ENCODE data around the gene ADCK2. TPM values are rescaled to one million over a fixed set of nuclear protein-coding genes. Genes with fewer than 3 reads are reported as not detected.
A peak's percentile ranks its signal among the peaks of the same experiment; 100 is the strongest.
"Not testable (repeated sequence)": the region's sequence is repeated elsewhere in the genome, so short reads cannot be mapped to it uniquely, and the experiment has no call there.

Gene ADCK2
- total RNA-seq, 1 donor from 2014 or later = 21.1 TPM

DNA sequence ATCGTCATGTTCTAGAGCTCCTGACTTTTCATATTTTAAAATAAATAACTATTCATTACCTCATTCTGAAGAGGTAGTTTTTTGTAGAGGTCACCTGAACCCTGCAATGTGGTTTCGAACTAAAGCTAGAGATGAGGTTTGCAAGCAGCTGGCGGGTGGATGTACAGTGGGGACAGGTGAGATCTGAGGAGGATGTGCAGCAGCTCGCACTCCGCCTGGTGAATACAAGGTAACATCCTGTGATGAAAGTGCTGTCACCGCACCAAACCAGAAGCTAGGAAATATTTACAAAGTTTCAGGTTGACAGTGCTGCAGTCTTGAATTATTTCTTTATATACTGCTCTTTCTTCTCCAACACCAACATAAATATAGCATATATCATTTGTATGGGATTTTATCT is 50.3 kb downstream of the ADCK2 start:
- H3K27ac Mint-ChIP-seq = no peak overlapping the region
- peaks cover 3% of the 10 kb centered on the region for H3K36me3 Mint-ChIP-seq (ENCODE audit: low read depth)
- peak; percentile 28 for DNase-seq (ENCODE audit: low spot score)
- peaks cover 16% of the 10 kb centered on the region for H3K4me1 Mint-ChIP-seq (ENCODE audit: low read depth)
- intact Hi-C loops (cut with micrococcal nuclease) = no loop called here
- H3K4me3 Mint-ChIP-seq = no peak overlapping the region
- no peaks in the 10 kb centered on the region for H3K27me3 Mint-ChIP-seq (ENCODE audit: insufficient read depth)
- no peaks in the 10 kb centered on the region for H3K9me3 Mint-ChIP-seq

DNA sequence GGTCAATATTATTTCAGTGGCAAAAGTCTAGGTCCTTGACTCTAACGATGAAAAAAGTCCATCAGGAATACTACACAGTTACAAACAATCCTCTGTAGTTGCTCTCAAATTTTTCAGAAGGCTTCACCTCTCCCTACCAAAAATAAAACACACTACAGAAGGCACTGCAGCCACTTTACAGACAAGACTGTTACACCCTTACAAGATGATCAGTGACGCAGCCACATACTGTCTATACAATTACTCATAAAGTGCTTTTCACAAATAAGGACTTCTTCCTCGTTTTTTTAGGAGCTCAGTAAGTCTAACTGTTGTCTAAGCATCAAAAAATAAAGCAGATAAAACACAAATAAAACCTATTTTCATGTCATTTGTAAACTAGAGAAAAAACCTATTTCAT is 50.8 kb downstream of the ADCK2 start:
- Mint-ChIP-seq H3K9me3 (no peaks in the 10 kb centered on the region), H3K27me3 (ENCODE audit: insufficient read depth) (no peaks in the 10 kb centered on the region), H3K4me3 (no peak overlapping the region), H3K27ac (no peak overlapping the region), H3K4me1 (ENCODE audit: low read depth) (peaks cover 16% of the 10 kb centered on the region), H3K36me3 (ENCODE audit: low read depth) (peaks cover 3% of the 10 kb centered on the region)
- DNase-seq (ENCODE audit: low spot score) = no peak
- intact Hi-C loops (cut with micrococcal nuclease) = no loop called here

DNA sequence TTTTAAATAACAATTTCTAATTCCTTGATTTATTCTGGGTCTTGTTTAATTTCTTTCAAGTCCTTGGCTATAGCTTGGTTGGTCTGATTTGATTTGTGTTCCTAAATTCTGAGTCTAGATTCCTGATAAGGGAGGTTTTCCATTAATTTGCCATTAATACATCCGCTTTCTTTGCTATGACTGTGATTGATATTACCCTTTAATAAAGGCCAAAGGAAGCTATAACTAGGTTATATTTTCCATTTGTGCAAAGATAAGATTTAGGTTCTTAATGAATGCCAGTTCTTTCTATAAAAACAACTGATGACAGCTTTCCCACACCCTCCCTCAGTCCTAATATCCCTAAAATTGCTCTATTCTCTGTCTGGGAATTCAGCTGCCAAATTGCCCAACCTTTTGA is 52.0 kb downstream of the ADCK2 start:
- H3K4me1 Mint-ChIP-seq (ENCODE audit: low read depth) = peaks cover 16% of the 10 kb centered on the region
- H3K27ac Mint-ChIP-seq = no peak overlapping the region
- H3K27me3 Mint-ChIP-seq (ENCODE audit: insufficient read depth) = no peaks in the 10 kb centered on the region
- intact Hi-C loops (cut with micrococcal nuclease) = loop anchor here (5.0 kb wide), 1 partner anchor 288 kb away; the partner anchor contains the start of gene MRPS33
- no peak for DNase-seq (ENCODE audit: low spot score)
- H3K36me3 Mint-ChIP-seq (ENCODE audit: low read depth) = peaks cover 3% of the 10 kb centered on the region
- no peak overlapping the region for H3K4me3 Mint-ChIP-seq
- no peaks in the 10 kb centered on the region for H3K9me3 Mint-ChIP-seq

DNA sequence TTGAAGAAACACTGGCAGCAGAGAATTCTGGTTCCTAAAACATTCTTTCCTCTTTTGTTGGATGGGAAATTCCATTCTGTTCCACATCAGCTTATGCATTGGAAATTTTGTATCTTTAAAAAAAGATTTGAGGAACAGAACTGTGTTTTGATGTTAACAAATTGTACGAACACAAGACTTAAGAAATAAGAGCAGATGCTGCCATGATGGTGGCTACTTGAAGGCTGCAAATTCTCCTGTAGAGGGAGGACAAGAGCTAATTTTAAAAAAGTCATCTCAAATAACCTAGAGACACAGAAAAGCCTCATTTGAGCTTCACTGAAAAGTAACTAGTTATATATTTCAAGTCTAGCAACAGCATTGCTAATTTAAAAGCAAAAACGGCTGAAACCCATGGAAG is 53.5 kb downstream of the ADCK2 start:
- Mint-ChIP-seq H3K4me1 (ENCODE audit: low read depth) (peaks cover 16% of the 10 kb centered on the region), H3K36me3 (ENCODE audit: low read depth) (peaks cover 3% of the 10 kb centered on the region), H3K27me3 (ENCODE audit: insufficient read depth) (no peaks in the 10 kb centered on the region), H3K4me3 (no peak overlapping the region), H3K9me3 (no peaks in the 10 kb centered on the region), H3K27ac (no peak overlapping the region)
- no peak for DNase-seq (ENCODE audit: low spot score)
- intact Hi-C loops (cut with micrococcal nuclease) = loop anchor here (5.0 kb wide), 1 partner anchor 286 kb away; the partner anchor contains the start of gene MRPS33

DNA sequence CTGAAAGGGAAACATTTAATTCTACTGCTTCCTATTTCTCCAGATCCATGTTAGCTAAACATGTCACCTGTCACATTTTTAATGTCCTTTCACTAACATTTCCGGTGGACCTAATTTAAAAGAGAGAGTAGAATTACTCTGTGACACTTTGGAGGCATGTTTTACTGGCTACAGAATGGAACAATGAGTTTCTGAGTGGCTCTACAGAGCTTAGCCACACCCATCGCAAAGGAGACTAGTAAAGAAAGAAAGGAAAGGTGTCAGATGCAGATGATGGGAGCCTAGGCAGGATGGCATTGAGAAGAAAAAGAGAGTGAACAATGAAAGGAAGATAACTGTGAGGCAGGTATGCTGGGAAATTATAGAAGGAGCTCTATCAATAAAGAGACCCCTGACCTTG is 59.7 kb downstream of the ADCK2 start:
- H3K27ac Mint-ChIP-seq = no peak overlapping the region
- peaks cover 5% of the 10 kb centered on the region for H3K36me3 Mint-ChIP-seq (ENCODE audit: low read depth)
- intact Hi-C loops (cut with micrococcal nuclease) = no loop called here
- no peak overlapping the region for H3K4me3 Mint-ChIP-seq
- H3K9me3 Mint-ChIP-seq = no peaks in the 10 kb centered on the region
- DNase-seq (ENCODE audit: low spot score) = no peak
- H3K27me3 Mint-ChIP-seq (ENCODE audit: insufficient read depth) = no peaks in the 10 kb centered on the region
- H3K4me1 Mint-ChIP-seq (ENCODE audit: low read depth) = no peaks in the 10 kb centered on the region

DNA sequence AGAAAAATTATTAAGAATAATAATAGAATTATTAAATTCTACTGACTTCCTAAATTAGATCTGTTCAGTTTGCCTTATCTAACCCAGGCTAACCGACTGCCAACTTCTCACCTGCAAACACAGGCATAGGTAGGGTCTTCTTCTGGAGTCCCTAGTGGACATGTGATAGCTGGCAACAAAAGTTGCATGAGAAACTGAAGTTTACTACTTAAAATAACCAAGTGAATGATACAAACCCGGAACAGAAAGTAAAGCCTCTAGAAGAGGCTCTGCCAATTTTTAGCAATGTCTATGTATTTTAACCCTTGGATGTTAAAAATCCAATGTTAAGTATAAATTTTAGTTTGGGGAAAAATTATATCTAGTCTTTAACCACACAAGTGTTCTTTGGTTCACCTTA is 61.4 kb downstream of the ADCK2 start:
- no peak for DNase-seq (ENCODE audit: low spot score)
- no peak overlapping the region for H3K27ac Mint-ChIP-seq
- intact Hi-C loops (cut with micrococcal nuclease) = no loop called here
- H3K27me3 Mint-ChIP-seq (ENCODE audit: insufficient read depth) = no peaks in the 10 kb centered on the region
- no peaks in the 10 kb centered on the region for H3K4me1 Mint-ChIP-seq (ENCODE audit: low read depth)
- peaks cover 5% of the 10 kb centered on the region for H3K36me3 Mint-ChIP-seq (ENCODE audit: low read depth)
- H3K4me3 Mint-ChIP-seq = no peak overlapping the region
- no peaks in the 10 kb centered on the region for H3K9me3 Mint-ChIP-seq

DNA sequence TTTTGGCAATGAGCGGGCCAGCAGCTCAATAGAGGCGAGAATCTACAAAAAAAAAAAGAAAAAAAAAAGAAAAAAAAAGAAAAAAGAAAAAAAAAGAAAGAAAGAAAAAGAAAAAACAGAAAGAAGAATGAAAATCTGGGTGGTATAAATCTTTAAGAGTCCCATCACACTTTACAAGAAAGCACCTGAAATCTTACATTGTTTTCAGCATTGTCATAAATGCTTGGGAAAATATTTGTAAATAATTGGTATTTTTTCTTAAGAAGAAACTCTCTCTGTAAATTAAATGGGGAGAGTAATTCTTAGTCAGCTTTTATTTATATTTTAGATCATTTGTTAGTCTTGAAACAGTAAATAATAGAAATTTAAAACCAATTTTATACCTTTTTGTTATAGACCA is 62.0 kb downstream of the ADCK2 start:
- intact Hi-C loops (cut with micrococcal nuclease) = no loop called here
- no peaks in the 10 kb centered on the region for H3K27me3 Mint-ChIP-seq (ENCODE audit: insufficient read depth)
- H3K4me3 Mint-ChIP-seq = no peak overlapping the region
- H3K4me1 Mint-ChIP-seq (ENCODE audit: low read depth) = no peaks in the 10 kb centered on the region
- H3K36me3 Mint-ChIP-seq (ENCODE audit: low read depth) = peaks cover 8% of the 10 kb centered on the region
- DNase-seq (ENCODE audit: low spot score) = no peak
- H3K27ac Mint-ChIP-seq = no peak overlapping the region
- H3K9me3 Mint-ChIP-seq = no peaks in the 10 kb centered on the region

DNA sequence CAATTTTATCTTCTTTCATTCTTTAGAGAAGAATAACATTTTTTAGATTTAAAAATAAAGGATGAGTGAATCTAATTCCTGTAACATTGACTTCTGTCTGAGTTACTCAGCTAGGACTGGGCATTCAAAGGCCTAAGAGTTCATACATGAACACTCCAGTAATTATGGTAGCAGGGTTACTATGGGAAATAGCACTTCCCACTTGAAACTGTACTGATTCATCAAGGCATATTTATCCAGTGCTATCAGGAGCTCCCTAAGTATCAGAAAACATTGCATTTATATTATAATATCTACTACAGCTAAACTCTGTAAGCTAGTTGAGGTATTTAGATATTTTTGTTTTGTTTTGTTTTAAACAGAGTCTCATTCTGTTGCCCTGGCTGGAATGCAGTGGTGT is 65.5 kb downstream of the ADCK2 start:
- no peak for DNase-seq (ENCODE audit: low spot score)
- Mint-ChIP-seq H3K9me3 (no peaks in the 10 kb centered on the region), H3K27me3 (ENCODE audit: insufficient read depth) (no peaks in the 10 kb centered on the region), H3K4me1 (ENCODE audit: low read depth) (no peaks in the 10 kb centered on the region), H3K27ac (no peak overlapping the region), H3K4me3 (no peak overlapping the region), H3K36me3 (ENCODE audit: low read depth) (peaks cover 9% of the 10 kb centered on the region)
- intact Hi-C loops (cut with micrococcal nuclease) = no loop called here

DNA sequence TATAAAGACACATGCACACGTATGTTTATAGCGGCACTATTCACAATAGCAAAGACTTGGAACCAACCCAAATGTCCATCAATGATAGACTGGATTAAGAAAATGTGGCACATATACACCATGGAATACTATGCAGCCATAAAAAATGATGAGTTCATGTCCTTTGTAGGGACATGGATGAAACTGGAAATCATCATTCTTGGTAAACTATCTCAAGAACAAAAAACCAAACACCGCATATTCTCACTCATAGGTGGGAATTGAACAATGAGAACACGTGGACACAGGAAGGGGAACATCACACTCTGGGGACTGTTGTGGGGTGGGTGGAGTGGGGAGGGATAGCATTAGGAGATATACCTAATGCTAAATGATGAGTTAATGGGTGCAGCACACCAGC is 70.5 kb downstream of the ADCK2 start:
- intact Hi-C loops (cut with micrococcal nuclease); DNase-seq (ENCODE audit: low spot score); H3K4me1 Mint-ChIP-seq (ENCODE audit: low read depth); H3K9me3 Mint-ChIP-seq; H3K27ac Mint-ChIP-seq; H3K4me3 Mint-ChIP-seq; H3K36me3 Mint-ChIP-seq (ENCODE audit: low read depth); H3K27me3 Mint-ChIP-seq (ENCODE audit: insufficient read depth): not testable (repeated sequence)

DNA sequence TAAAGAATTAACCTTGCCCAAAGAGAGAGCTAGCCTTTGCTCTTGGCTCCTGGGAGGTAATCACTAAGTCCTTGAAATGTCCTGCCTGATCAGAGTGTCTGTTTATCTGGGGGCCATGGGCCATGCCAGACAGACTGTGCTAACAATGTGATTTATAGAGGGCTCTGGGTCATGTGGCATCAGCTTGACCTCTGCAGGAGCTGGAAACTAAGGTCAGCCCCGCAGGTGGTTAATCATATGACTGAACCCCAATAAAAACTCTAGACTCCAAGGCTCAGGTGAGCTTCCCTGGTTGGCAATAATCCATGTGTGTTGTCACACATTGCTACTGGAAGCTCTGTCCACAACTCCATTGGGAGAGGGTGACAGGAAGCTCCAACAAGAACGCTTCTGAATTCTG is 71.3 kb downstream of the ADCK2 start:
- peaks cover 10% of the 10 kb centered on the region for H3K36me3 Mint-ChIP-seq (ENCODE audit: low read depth)
- no peak overlapping the region for H3K27ac Mint-ChIP-seq
- intact Hi-C loops (cut with micrococcal nuclease) = no loop called here
- H3K4me1 Mint-ChIP-seq (ENCODE audit: low read depth) = no peaks in the 10 kb centered on the region
- H3K27me3 Mint-ChIP-seq (ENCODE audit: insufficient read depth) = no peaks in the 10 kb centered on the region
- no peaks in the 10 kb centered on the region for H3K9me3 Mint-ChIP-seq
- no peak for DNase-seq (ENCODE audit: low spot score)
- H3K4me3 Mint-ChIP-seq = no peak overlapping the region

Other genes with a start within 250 kb of the ADCK2 start
- gene MKRN1, start 193.4 kb upstream of the ADCK2 start, total RNA-seq = 61.7 and 72.2 TPM in 2 replicates
- gene DENND2A, start 32.1 kb upstream of the ADCK2 start, total RNA-seq = not detected in 2 replicates
- 178 and 194 TPM in 2 replicates for gene NDUFB2, start 23.8 kb downstream of the ADCK2 start, total RNA-seq